Endothelial cell of umbilical vein (primary cell): ENCODE results near the gene GH1.
"Not testable (repeated sequence)": the region's sequence is repeated elsewhere in the genome, so short reads cannot be mapped to it uniquely, and the experiment has no call there.

Source experiments
- EZH2 ChIP-seq: IDR thresholded peaks from 2 replicates; pipeline ENCODE4 v1.6.1; 2012; ENCODE audit warnings: borderline replicate concordance, low read depth, mild to moderate bottlenecking, moderate library complexity, low read length, inconsistent platforms; ENCODE audit not compliant: severe bottlenecking
- FOS ChIP-seq: IDR thresholded peaks from 2 replicates; pipeline ENCODE4 v1.6.1; 2011; ENCODE audit warnings: mild to moderate bottlenecking, low read length, moderate library complexity, borderline replicate concordance; ENCODE audit not compliant: insufficient read depth
- GATA2 ChIP-seq: IDR thresholded peaks from 2 replicates; pipeline ENCODE4 v1.7.0; 2011; ENCODE audit warnings: low read depth, mild to moderate bottlenecking, moderate library complexity, mixed read lengths, low read length; ENCODE audit not compliant: insufficient read length, insufficient read depth
- JUN ChIP-seq: IDR thresholded peaks from 2 replicates; pipeline ENCODE4 v1.6.1; 2011; ENCODE audit warnings: borderline replicate concordance, low read depth; ENCODE audit not compliant: insufficient read length, insufficient read depth
- MYC ChIP-seq: IDR thresholded peaks from one replicate; pipeline ENCODE4 v1.6.1; 2011; ENCODE audit warnings: mild to moderate bottlenecking, low read depth, low read length
- POLR2A ChIP-seq: IDR thresholded peaks from 2 replicates; pipeline ENCODE4 v1.6.1; 2012; ENCODE audit warnings: low read depth, mild to moderate bottlenecking, control low read depth, low read length
- POLR2AphosphoS5 ChIP-seq: IDR thresholded peaks from 2 replicates; pipeline ENCODE4 v1.6.1; 2012; ENCODE audit warnings: low read depth, mild to moderate bottlenecking, control low read depth, low read length, moderate library complexity; ENCODE audit not compliant: insufficient read depth
- TF ChIP-seq, protein P1 (sequence below), 2 donors: IDR thresholded peaks; 1 replicate in 1 of 2; 2 replicates in 1 of 2; pipeline ENCODE4 v1.5.1; 2011; ENCODE audit warnings: low read length in 2 of 2, mild to moderate bottlenecking in 2 of 2, moderate library complexity in 2 of 2, control low read depth in 1 of 2, inconsistent platforms in 1 of 2, low read depth in 1 of 2; ENCODE audit not compliant: insufficient read depth in 1 of 2; ENCODE audit errors: extremely low read depth in 1 of 2
- TF ChIP-seq, protein P2 (sequence below): IDR thresholded peaks from 2 replicates; pipeline ENCODE4 v1.6.1; 2011; ENCODE audit not compliant: insufficient read depth, insufficient read length

DNA sequence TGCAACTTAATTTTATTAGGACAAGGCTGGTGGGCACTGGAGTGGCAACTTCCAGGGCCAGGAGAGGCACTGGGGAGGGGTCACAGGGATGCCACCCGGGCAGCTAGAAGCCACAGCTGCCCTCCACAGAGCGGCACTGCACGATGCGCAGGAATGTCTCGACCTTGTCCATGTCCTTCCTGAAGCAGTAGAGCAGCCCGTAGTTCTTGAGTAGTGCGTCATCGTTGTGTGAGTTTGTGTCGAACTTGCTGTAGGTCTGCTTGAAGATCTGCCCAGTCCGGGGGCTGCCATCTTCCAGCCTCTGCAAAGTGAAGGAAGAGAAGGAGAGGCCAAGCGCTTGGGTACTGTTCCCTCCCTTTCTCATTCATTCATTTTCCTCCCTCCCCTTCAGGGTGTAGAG, 1.4 kb downstream of the GH1 start:
- not testable (repeated sequence) for TF ChIP-seq EZH2, POLR2A, POLR2AphosphoS5, MYC, GATA2, FOS, JUN
- TF ChIP-seq, protein P1, sequence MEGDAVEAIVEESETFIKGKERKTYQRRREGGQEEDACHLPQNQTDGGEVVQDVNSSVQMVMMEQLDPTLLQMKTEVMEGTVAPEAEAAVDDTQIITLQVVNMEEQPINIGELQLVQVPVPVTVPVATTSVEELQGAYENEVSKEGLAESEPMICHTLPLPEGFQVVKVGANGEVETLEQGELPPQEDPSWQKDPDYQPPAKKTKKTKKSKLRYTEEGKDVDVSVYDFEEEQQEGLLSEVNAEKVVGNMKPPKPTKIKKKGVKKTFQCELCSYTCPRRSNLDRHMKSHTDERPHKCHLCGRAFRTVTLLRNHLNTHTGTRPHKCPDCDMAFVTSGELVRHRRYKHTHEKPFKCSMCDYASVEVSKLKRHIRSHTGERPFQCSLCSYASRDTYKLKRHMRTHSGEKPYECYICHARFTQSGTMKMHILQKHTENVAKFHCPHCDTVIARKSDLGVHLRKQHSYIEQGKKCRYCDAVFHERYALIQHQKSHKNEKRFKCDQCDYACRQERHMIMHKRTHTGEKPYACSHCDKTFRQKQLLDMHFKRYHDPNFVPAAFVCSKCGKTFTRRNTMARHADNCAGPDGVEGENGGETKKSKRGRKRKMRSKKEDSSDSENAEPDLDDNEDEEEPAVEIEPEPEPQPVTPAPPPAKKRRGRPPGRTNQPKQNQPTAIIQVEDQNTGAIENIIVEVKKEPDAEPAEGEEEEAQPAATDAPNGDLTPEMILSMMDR (IDR thresholded peaks at IDR 0.05; ENCODE audit: extremely low read depth in 1 of 2, insufficient read depth in 1 of 2, low read depth in 1 of 2, low read length in 2 of 2) = not testable (repeated sequence)
- TF ChIP-seq, protein P2, sequence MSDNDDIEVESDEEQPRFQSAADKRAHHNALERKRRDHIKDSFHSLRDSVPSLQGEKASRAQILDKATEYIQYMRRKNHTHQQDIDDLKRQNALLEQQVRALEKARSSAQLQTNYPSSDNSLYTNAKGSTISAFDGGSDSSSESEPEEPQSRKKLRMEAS = not testable (repeated sequence)
